Fibroblast of skin of right quadriceps (primary cell): Measurements from ENCODE around the gene TBC1D4.

Experiments
- DNase-seq: peaks from one replicate; pipeline ENCODE4 v3.0.0-alpha.2; 2013

TBC1D4 gene

GRCh38 chr13:75485286-75486062, 3.5 kb upstream of the TBC1D4 start:
- DNase-seq, result peak; percentile 67

GRCh38 chr13:75482820-75483079, 781 bp upstream of the TBC1D4 start:
- DNase-seq, result no peak

GRCh38 chr13:75481176-75482069, 546 bp downstream of the TBC1D4 start:
- DNase-seq, result peak; percentile 19

GRCh38 chr13:75480671-75481175, 1.2 kb downstream of the TBC1D4 start:
- peak; percentile 43 for DNase-seq

- no peak for DNase-seq
Observed at GRCh38 chr13:75479102-75479740, 2.7 kb downstream of the TBC1D4 start.

GRCh38 chr13:75478659-75479058, 3.3 kb downstream of the TBC1D4 start:
- DNase-seq, result no peak

- no peak for DNase-seq
Observed at GRCh38 chr13:75474956-75475355, 7.0 kb downstream of the TBC1D4 start.

GRCh38 chr13:75473468-75473867, 8.5 kb downstream of the TBC1D4 start:
- no peak for DNase-seq

- DNase-seq, result no peak
Observed at GRCh38 chr13:75470676-75471075, 11.3 kb downstream of the TBC1D4 start.

GRCh38 chr13:75469047-75469446, 12.9 kb downstream of the TBC1D4 start:
- DNase-seq, result no peak

GRCh38 chr13:75468602-75469001, 13.4 kb downstream of the TBC1D4 start:
- no peak for DNase-seq

- no peak for DNase-seq
Observed at GRCh38 chr13:75468098-75468497, 13.9 kb downstream of the TBC1D4 start.

- DNase-seq, result no peak
Observed at GRCh38 chr13:75467040-75467728, 14.8 kb downstream of the TBC1D4 start.

- no peak for DNase-seq
Observed at GRCh38 chr13:75465236-75465635, 16.7 kb downstream of the TBC1D4 start.

GRCh38 chr13:75461314-75461713, 20.7 kb downstream of the TBC1D4 start:
- DNase-seq, result peak; percentile 15

GRCh38 chr13:75460644-75461043, 21.3 kb downstream of the TBC1D4 start:
- DNase-seq, result no peak

- DNase-seq, result no peak
Observed at GRCh38 chr13:75458696-75459422, 23.1 kb downstream of the TBC1D4 start.

- no peak for DNase-seq
Observed at GRCh38 chr13:75455962-75456361, 26.0 kb downstream of the TBC1D4 start.

GRCh38 chr13:75454497-75454896, 27.5 kb downstream of the TBC1D4 start:
- no peak for DNase-seq

GRCh38 chr13:75452564-75452963, 29.4 kb downstream of the TBC1D4 start:
- DNase-seq, result no peak

- no peak for DNase-seq
Observed at GRCh38 chr13:75447493-75447892, 34.5 kb downstream of the TBC1D4 start.

GRCh38 chr13:75446874-75447273, 35.1 kb downstream of the TBC1D4 start:
- DNase-seq, result no peak
